Endothelial cell of hepatic sinusoid (primary cell): Measurements from ENCODE around the gene AK1.

ENCODE experiments used
- in situ Hi-C: cut with HindIII; loops from 2 replicates; pipeline ENCODE4 v1.10.0; 2017; ENCODE audit warnings: low sequenced_read_pairs

AK1 gene

GRCh38 chr9:127828262-127829031, 49.0 kb downstream of the AK1 start:
- in situ Hi-C loops = no loop called here

- in situ Hi-C loops = no loop called here
These were observed 51.1 kb downstream of the AK1 start for GRCh38 chr9:127826253-127826913.

DNA sequence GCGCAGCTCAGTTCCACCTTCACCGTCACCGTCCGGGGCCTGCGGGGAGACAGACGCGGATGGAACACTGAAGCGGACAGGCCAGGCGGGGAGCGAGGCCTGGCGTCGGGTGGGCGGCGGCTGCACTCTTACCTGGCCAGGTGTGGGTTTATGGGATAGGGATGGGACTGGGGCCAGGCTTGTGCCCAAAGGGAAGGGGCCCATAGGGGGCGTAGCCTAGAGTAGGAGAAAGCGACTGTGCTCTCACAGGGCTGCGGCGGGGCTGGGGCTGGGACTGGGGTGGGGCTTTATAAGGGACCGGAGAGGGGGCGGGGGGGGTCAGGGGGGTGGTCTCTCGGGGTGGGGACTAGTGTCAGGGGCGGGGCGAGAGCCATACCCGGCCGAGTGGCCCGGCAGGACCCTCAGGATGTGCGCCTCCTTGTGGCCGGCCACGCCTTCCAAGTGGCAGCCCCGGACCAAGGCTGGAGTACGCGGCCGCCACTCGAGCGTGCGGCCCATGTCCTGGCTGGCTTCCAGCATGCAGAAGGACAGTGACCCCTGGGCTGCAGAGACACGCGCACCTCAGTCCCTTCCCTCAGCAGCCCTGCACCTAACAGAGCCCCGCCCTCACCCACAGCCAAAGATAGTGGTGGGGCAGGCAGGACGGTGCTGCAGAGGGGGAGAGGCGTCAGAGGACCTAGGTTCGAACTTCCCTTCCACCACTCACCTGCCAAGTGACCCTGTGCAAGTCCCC, 52.0 kb downstream of the AK1 start:
- in situ Hi-C loops = no loop called here

- in situ Hi-C loops = no loop called here
These were observed 55.4 kb downstream of the AK1 start for GRCh38 chr9:127822108-127822507.

DNA sequence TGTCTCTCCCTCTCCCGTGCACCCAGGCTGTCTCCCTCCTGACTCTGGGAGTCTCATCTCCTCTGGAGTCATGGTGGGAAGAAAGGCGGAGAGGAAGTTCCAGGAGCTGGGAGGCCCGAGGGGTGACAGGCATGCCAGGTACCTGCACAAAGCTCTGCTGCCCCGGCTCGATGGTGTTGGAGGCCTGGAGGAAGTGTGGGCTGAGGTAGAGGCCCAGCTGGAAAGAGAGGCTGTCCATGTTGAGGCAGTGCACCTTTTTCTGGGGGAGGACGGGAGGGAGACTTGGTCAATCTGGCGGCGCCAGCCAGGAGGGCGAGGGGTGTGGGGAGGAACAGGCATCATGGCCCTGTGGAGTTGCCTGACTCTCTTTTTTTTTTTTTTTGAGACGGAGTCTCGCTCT, 58.9 kb downstream of the AK1 start:
- in situ Hi-C loops = loop anchor here (5.0 kb wide), 1 partner anchor 54 kb away; no protein-coding TSS in a partner anchor

- in situ Hi-C loops = loop anchor here (5.0 kb wide), 1 partner anchor 54 kb away; no protein-coding TSS in a partner anchor
These were observed 59.5 kb downstream of the AK1 start for GRCh38 chr9:127817881-127818434.

- in situ Hi-C loops = loop anchor here (5.0 kb wide), 1 partner anchor 56 kb away; no protein-coding TSS in a partner anchor
These were observed 60.7 kb downstream of the AK1 start for GRCh38 chr9:127816728-127817127.
